Measurements from ENCODE around the gene NT5DC4.

NT5DC4 gene

GRCh38 chr2:112723547-112723940 is 2.7 kb downstream of the NT5DC4 start:
- Mint-ChIP-seq H3K4me3 (no peak overlapping the region), H3K9me3 (no peaks in the 10 kb centered on the region), H3K27me3 (no peaks in the 10 kb centered on the region), H3K4me1 (peaks cover 16% of the 10 kb centered on the region), H3K27ac (no peak overlapping the region), H3K36me3 (no peaks in the 10 kb centered on the region)
- ATAC-seq (ENCODE audit: low read depth) (no peak), DNase-seq (ENCODE audit: low spot score in 2 of 2) (no peak)

GRCh38 chr2:112723995-112724394 is 3.2 kb downstream of the NT5DC4 start:
- H3K4me3 Mint-ChIP-seq: no peak overlapping the region
- ATAC-seq (ENCODE audit: low read depth) (no peak), DNase-seq (ENCODE audit: low spot score in 2 of 2) (no peak)
- no peaks in the 10 kb centered on the region for H3K36me3 Mint-ChIP-seq
- H3K27me3 Mint-ChIP-seq: no peaks in the 10 kb centered on the region
- H3K4me1 Mint-ChIP-seq: peaks cover 16% of the 10 kb centered on the region
- H3K27ac Mint-ChIP-seq: no peak overlapping the region
- no peaks in the 10 kb centered on the region for H3K9me3 Mint-ChIP-seq

- no peaks in the 10 kb centered on the region for H3K9me3 Mint-ChIP-seq
- H3K4me1 Mint-ChIP-seq: peaks cover 16% of the 10 kb centered on the region
- ATAC-seq (ENCODE audit: low read depth): no peak
- H3K4me3 Mint-ChIP-seq: no peak overlapping the region
- DNase-seq (ENCODE audit: low spot score in 2 of 2): no peak
- no peaks in the 10 kb centered on the region for H3K36me3 Mint-ChIP-seq
- no peaks in the 10 kb centered on the region for H3K27me3 Mint-ChIP-seq
- H3K27ac Mint-ChIP-seq: peak overlapping the region; percentile 47
Observed at GRCh38 chr2:112724591-112725525, 4.0 kb downstream of the NT5DC4 start.

- H3K4me1 Mint-ChIP-seq: peaks cover 14% of the 10 kb centered on the region
- peak overlapping the region; percentile 11 for H3K4me3 Mint-ChIP-seq
- DNase-seq (ENCODE audit: low spot score in 2 of 2) (no peak), ATAC-seq (ENCODE audit: low read depth) (no peak)
- H3K27ac Mint-ChIP-seq: no peak overlapping the region
- no peaks in the 10 kb centered on the region for H3K9me3 Mint-ChIP-seq
- no peaks in the 10 kb centered on the region for H3K27me3 Mint-ChIP-seq
- H3K36me3 Mint-ChIP-seq: no peaks in the 10 kb centered on the region
Observed at GRCh38 chr2:112725545-112726457, 5.0 kb downstream of the NT5DC4 start.

- Mint-ChIP-seq H3K4me3 (no peak overlapping the region), H3K27ac (no peak overlapping the region), H3K36me3 (no peaks in the 10 kb centered on the region), H3K4me1 (peaks cover 12% of the 10 kb centered on the region), H3K27me3 (no peaks in the 10 kb centered on the region), H3K9me3 (no peaks in the 10 kb centered on the region)
- DNase-seq (ENCODE audit: low spot score in 2 of 2): peak; percentile 90 to 92
- peak; percentile 94 for ATAC-seq (ENCODE audit: low read depth)
Observed at GRCh38 chr2:112726487-112727190, 5.8 kb downstream of the NT5DC4 start.

GRCh38 chr2:112727276-112728028 is 6.6 kb downstream of the NT5DC4 start:
- no peak for DNase-seq (ENCODE audit: low spot score in 2 of 2)
- no peak for ATAC-seq (ENCODE audit: low read depth)
- Mint-ChIP-seq H3K27ac (no peak overlapping the region), H3K36me3 (no peaks in the 10 kb centered on the region), H3K9me3 (no peaks in the 10 kb centered on the region), H3K4me1 (peaks cover 12% of the 10 kb centered on the region), H3K27me3 (no peaks in the 10 kb centered on the region), H3K4me3 (no peak overlapping the region)

- DNase-seq (ENCODE audit: low spot score in 2 of 2): no peak
- Mint-ChIP-seq H3K27me3 (no peaks in the 10 kb centered on the region), H3K4me3 (no peak overlapping the region), H3K9me3 (no peaks in the 10 kb centered on the region), H3K36me3 (no peaks in the 10 kb centered on the region), H3K27ac (no peak overlapping the region), H3K4me1 (peaks cover 12% of the 10 kb centered on the region)
- ATAC-seq (ENCODE audit: low read depth): no peak
Observed at GRCh38 chr2:112728029-112728362, 7.2 kb downstream of the NT5DC4 start.

- no peaks in the 10 kb centered on the region for H3K27me3 Mint-ChIP-seq
- ATAC-seq (ENCODE audit: low read depth) (no peak), DNase-seq (ENCODE audit: low spot score in 2 of 2) (no peak)
- H3K4me1 Mint-ChIP-seq: peaks cover 12% of the 10 kb centered on the region
- no peaks in the 10 kb centered on the region for H3K36me3 Mint-ChIP-seq
- no peaks in the 10 kb centered on the region for H3K9me3 Mint-ChIP-seq
- no peak overlapping the region for H3K27ac Mint-ChIP-seq
- H3K4me3 Mint-ChIP-seq: no peak overlapping the region
Observed at GRCh38 chr2:112728378-112729175, 7.8 kb downstream of the NT5DC4 start.

- no peak for ATAC-seq (ENCODE audit: low read depth)
- Mint-ChIP-seq H3K4me3 (no peak overlapping the region), H3K27me3 (no peaks in the 10 kb centered on the region), H3K36me3 (no peaks in the 10 kb centered on the region), H3K27ac (no peak overlapping the region), H3K4me1 (peaks cover 9% of the 10 kb centered on the region), H3K9me3 (no peaks in the 10 kb centered on the region)
- DNase-seq (ENCODE audit: low spot score in 2 of 2): no peak
Observed at GRCh38 chr2:112730216-112730615, 9.4 kb downstream of the NT5DC4 start.

- H3K4me1 Mint-ChIP-seq: peaks cover 8% of the 10 kb centered on the region
- H3K27ac Mint-ChIP-seq: no peak overlapping the region
- H3K4me3 Mint-ChIP-seq: no peak overlapping the region
- H3K9me3 Mint-ChIP-seq: no peaks in the 10 kb centered on the region
- no peaks in the 10 kb centered on the region for H3K36me3 Mint-ChIP-seq
- no peaks in the 10 kb centered on the region for H3K27me3 Mint-ChIP-seq
- DNase-seq (ENCODE audit: low spot score in 2 of 2) (no peak), ATAC-seq (ENCODE audit: low read depth) (no peak)
Observed at GRCh38 chr2:112730791-112731190, 10.0 kb downstream of the NT5DC4 start.

GRCh38 chr2:112731479-112731878 is 10.7 kb downstream of the NT5DC4 start:
- no peak for ATAC-seq (ENCODE audit: low read depth)

GRCh38 chr2:112733456-112733855 is 12.6 kb downstream of the NT5DC4 start:
- Mint-ChIP-seq H3K9me3 (no peaks in the 10 kb centered on the region), H3K4me1 (no peaks in the 10 kb centered on the region), H3K4me3 (no peak overlapping the region), H3K27ac (no peak overlapping the region), H3K27me3 (no peaks in the 10 kb centered on the region), H3K36me3 (no peaks in the 10 kb centered on the region)
- ATAC-seq (ENCODE audit: low read depth) (no peak), DNase-seq (ENCODE audit: low spot score in 2 of 2) (no peak)

More at GRCh38 chr2:112731479-112731878, 10.7 kb downstream of the NT5DC4 start:
- no peaks in the 10 kb centered on the region for H3K27me3 Mint-ChIP-seq
- H3K36me3 Mint-ChIP-seq: no peaks in the 10 kb centered on the region
- H3K9me3 Mint-ChIP-seq: no peaks in the 10 kb centered on the region
- H3K27ac Mint-ChIP-seq: no peak overlapping the region
- peaks cover 4% of the 10 kb centered on the region for H3K4me1 Mint-ChIP-seq
- H3K4me3 Mint-ChIP-seq: no peak overlapping the region
- DNase-seq (ENCODE audit: low spot score in 2 of 2): no peak

- Mint-ChIP-seq H3K27ac (no peak overlapping the region), H3K27me3 (no peaks in the 10 kb centered on the region), H3K4me3 (no peak overlapping the region), H3K9me3 (no peaks in the 10 kb centered on the region), H3K36me3 (no peaks in the 10 kb centered on the region), H3K4me1 (no peaks in the 10 kb centered on the region)
- DNase-seq (ENCODE audit: low spot score in 2 of 2): no peak
- no peak for ATAC-seq (ENCODE audit: low read depth)
Observed at GRCh38 chr2:112733871-112734270, 13.1 kb downstream of the NT5DC4 start.
